ENCODE results near the gene PCDHGC3.

DNA sequence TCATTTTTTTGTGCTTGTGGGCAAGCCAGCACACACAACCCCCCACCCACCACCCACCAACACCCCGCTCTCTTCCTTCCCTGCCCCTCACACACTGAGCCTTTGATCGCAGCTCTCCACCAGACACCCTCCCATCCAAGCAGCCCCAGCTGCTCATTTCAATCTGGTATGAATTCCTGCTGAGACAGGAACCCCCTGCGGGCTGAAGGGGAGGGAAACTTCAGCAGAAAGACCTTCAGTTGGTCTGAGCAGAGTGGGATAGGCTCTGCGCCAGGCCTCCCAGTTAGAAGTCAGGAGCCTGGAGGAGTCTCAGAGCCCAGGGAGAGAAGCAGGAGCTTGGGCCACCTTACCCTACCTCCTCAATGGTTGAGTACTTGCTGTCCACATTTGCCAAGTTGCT lies 20.3 kb downstream of the PCDHGC3 start:
- TF ChIP-seq, protein P1, sequence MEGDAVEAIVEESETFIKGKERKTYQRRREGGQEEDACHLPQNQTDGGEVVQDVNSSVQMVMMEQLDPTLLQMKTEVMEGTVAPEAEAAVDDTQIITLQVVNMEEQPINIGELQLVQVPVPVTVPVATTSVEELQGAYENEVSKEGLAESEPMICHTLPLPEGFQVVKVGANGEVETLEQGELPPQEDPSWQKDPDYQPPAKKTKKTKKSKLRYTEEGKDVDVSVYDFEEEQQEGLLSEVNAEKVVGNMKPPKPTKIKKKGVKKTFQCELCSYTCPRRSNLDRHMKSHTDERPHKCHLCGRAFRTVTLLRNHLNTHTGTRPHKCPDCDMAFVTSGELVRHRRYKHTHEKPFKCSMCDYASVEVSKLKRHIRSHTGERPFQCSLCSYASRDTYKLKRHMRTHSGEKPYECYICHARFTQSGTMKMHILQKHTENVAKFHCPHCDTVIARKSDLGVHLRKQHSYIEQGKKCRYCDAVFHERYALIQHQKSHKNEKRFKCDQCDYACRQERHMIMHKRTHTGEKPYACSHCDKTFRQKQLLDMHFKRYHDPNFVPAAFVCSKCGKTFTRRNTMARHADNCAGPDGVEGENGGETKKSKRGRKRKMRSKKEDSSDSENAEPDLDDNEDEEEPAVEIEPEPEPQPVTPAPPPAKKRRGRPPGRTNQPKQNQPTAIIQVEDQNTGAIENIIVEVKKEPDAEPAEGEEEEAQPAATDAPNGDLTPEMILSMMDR (tag by site-specific recombination; IDR thresholded peaks at IDR 0.05): no peak
- TF ChIP-seq BCL11A (tag by site-specific recombination; IDR thresholded peaks at IDR 0.05; ENCODE audit: low read depth) (no peak), ZNF121 (tag by site-specific recombination; IDR thresholded peaks at IDR 0.05) (no peak), ZEB2 (tag by site-specific recombination; IDR thresholded peaks at IDR 0.05) (no peak), ZNF174 (tag by site-specific recombination; IDR thresholded peaks at IDR 0.05) (no peak), ZNF530 (tag by site-specific recombination; IDR thresholded peaks at IDR 0.05; ENCODE audit: low read depth) (no peak), ZNF548 (tag by site-specific recombination; IDR thresholded peaks at IDR 0.05) (no peak), ZNF473 (tag by site-specific recombination; IDR thresholded peaks at IDR 0.05) (no peak)
- TF ChIP-seq, protein P2, sequence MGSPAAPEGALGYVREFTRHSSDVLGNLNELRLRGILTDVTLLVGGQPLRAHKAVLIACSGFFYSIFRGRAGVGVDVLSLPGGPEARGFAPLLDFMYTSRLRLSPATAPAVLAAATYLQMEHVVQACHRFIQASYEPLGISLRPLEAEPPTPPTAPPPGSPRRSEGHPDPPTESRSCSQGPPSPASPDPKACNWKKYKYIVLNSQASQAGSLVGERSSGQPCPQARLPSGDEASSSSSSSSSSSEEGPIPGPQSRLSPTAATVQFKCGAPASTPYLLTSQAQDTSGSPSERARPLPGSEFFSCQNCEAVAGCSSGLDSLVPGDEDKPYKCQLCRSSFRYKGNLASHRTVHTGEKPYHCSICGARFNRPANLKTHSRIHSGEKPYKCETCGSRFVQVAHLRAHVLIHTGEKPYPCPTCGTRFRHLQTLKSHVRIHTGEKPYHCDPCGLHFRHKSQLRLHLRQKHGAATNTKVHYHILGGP (tag by site-specific recombination; IDR thresholded peaks at IDR 0.05): no peak
- TF ChIP-seq, protein P3, sequence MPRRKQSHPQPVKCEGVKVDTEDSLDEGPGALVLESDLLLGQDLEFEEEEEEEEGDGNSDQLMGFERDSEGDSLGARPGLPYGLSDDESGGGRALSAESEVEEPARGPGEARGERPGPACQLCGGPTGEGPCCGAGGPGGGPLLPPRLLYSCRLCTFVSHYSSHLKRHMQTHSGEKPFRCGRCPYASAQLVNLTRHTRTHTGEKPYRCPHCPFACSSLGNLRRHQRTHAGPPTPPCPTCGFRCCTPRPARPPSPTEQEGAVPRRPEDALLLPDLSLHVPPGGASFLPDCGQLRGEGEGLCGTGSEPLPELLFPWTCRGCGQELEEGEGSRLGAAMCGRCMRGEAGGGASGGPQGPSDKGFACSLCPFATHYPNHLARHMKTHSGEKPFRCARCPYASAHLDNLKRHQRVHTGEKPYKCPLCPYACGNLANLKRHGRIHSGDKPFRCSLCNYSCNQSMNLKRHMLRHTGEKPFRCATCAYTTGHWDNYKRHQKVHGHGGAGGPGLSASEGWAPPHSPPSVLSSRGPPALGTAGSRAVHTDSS (tag by site-specific recombination; IDR thresholded peaks at IDR 0.05): no peak
- TF ChIP-seq, protein P4, sequence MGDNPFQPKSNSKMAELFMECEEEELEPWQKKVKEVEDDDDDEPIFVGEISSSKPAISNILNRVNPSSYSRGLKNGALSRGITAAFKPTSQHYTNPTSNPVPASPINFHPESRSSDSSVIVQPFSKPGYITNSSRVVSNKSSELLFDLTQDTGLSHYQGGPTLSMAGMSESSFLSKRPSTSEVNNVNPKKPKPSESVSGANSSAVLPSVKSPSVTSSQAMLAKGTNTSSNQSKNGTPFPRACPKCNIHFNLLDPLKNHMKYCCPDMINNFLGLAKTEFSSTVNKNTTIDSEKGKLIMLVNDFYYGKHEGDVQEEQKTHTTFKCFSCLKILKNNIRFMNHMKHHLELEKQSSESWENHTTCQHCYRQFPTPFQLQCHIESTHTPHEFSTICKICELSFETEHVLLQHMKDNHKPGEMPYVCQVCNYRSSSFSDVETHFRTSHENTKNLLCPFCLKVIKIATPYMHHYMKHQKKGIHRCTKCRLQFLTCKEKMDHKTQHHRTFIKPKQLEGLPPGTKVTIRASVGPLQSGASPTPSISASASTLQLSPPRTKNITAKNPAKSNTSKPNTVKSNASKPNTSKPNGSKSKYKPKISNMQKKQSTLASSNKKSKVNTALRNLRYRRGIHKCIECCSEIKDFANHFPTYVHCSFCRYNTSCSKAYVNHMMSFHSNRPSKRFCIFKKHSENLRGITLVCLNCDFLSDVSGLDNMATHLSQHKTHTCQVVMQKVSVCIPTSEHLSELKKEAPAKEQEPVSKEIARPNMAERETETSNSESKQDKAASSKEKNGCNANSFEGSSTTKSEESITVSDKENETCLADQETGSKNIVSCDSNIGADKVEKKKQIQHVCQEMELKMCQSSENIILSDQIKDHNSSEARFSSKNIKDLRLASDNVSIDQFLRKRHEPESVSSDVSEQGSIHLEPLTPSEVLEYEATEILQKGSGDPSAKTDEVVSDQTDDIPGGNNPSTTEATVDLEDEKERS (tag by site-specific recombination; IDR thresholded peaks at IDR 0.05): no peak
- TF ChIP-seq, protein P5, sequence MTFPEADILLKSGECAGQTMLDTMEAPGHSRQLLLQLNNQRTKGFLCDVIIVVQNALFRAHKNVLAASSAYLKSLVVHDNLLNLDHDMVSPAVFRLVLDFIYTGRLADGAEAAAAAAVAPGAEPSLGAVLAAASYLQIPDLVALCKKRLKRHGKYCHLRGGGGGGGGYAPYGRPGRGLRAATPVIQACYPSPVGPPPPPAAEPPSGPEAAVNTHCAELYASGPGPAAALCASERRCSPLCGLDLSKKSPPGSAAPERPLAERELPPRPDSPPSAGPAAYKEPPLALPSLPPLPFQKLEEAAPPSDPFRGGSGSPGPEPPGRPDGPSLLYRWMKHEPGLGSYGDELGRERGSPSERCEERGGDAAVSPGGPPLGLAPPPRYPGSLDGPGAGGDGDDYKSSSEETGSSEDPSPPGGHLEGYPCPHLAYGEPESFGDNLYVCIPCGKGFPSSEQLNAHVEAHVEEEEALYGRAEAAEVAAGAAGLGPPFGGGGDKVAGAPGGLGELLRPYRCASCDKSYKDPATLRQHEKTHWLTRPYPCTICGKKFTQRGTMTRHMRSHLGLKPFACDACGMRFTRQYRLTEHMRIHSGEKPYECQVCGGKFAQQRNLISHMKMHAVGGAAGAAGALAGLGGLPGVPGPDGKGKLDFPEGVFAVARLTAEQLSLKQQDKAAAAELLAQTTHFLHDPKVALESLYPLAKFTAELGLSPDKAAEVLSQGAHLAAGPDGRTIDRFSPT (tag by site-specific recombination; IDR thresholded peaks at IDR 0.05): no peak

Data from HEK293 (cell line).